GM20000 (cell line): ENCODE data around the gene TNFRSF14.

ENCODE experiments used
- DNase-seq: peaks from one replicate; pipeline ENCODE4 v3.0.0; 2012; ENCODE audit warnings: low spot score
- TF ChIP-seq, protein P1 (sequence below): IDR thresholded peaks from 2 replicates; pipeline ENCODE4 v1.5.1; 2012; ENCODE audit warnings: mild to moderate bottlenecking, control low read depth; ENCODE audit errors: extremely low read depth, missing control alignments

Gene TNFRSF14

GRCh38 chr1:2518528-2518927 lies 37.6 kb upstream of the TNFRSF14 start:
- DNase-seq: no peak
- TF ChIP-seq, protein P1, sequence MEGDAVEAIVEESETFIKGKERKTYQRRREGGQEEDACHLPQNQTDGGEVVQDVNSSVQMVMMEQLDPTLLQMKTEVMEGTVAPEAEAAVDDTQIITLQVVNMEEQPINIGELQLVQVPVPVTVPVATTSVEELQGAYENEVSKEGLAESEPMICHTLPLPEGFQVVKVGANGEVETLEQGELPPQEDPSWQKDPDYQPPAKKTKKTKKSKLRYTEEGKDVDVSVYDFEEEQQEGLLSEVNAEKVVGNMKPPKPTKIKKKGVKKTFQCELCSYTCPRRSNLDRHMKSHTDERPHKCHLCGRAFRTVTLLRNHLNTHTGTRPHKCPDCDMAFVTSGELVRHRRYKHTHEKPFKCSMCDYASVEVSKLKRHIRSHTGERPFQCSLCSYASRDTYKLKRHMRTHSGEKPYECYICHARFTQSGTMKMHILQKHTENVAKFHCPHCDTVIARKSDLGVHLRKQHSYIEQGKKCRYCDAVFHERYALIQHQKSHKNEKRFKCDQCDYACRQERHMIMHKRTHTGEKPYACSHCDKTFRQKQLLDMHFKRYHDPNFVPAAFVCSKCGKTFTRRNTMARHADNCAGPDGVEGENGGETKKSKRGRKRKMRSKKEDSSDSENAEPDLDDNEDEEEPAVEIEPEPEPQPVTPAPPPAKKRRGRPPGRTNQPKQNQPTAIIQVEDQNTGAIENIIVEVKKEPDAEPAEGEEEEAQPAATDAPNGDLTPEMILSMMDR: no peak

DNA sequence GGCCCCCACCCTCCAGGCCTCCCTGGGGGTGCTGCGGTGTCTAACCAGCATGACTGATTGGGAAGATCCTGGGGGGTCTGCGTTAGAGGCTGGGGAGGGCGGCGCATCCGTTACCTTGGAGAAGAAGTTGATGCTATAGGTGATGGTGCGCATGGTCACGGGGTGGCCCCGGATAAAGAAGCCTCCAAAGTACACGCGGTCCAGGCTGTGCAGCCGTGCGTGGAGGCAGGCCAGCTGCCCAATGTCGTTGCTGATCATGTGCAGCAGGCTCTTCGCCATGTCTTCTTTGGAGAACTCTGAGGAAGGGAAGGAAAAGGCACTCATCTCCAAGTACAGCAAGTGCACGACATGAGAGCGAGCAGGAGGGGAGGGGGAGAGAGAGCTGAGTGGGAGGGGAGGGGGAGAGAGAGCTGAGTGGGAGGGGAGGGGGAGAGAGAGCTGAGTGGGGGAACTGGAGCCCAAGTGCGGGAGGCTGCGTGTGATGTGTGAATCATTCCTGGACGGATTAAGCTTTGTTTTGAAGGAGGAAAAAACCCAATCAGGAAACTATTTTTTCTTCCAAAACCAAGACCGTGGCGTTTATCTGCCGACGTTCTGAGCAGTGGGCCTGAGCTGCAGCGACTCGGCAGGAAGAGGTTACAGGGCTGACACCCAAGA lies 37.0 kb upstream of the TNFRSF14 start:
- no peak for DNase-seq
- TF ChIP-seq, protein P1: no peak

DNA sequence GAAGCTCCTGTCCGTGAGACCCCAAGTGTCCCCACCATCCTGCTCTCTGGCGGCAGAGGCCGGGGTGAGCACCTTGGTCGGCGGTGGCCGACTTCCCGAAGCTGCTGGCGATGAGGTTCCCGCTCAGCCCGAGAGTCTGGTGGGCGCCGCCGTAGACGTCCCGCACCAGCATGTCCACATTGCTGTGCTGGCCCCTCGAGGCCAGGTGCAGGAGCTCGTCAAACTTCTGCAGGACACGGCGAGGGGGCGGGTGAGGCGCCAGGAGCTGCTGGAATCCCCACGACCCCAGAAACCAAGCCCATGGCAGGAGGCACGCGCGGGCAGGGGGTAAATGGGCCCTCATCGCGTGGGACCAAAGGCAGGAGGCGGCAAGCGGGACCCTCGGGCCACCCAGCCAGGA lies 36.4 kb upstream of the TNFRSF14 start:
- TF ChIP-seq, protein P1: no peak
- DNase-seq: no peak

GRCh38 chr1:2520206-2520605 lies 36.0 kb upstream of the TNFRSF14 start:
- no peak for DNase-seq
- TF ChIP-seq, protein P1: no peak

- TF ChIP-seq, protein P1: no peak
- DNase-seq: no peak
Measured at GRCh38 chr1:2520806-2521205, 35.4 kb upstream of the TNFRSF14 start.

DNA sequence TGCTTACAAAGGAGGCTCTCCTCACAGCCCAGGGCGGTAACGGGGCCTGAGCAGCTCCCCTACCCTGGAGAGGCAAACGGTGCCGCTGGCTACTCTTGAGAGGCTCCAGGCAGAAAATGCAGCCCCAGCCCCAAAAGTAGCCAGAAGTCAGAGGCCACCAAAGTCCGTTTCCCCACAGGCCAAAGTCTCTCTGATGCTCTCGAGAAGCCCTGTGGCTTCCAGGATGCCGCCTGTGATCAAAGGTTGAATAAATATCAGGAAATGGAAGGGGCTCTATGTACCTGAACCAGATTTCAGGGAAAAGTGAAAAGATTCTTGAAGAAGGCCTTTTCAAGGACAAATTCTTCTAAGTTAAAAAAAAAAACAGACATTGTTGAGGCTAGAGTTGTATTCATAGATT lies 33.9 kb upstream of the TNFRSF14 start:
- TF ChIP-seq, protein P1: no peak
- no peak for DNase-seq

- TF ChIP-seq, protein P1: no peak
- DNase-seq: no peak
Measured at GRCh38 chr1:2523191-2523890, 32.8 kb upstream of the TNFRSF14 start.
